Colonic mucosa (tissue), 4 donors: Measurements from ENCODE around the gene C11orf91. TPM values are rescaled to one million over a fixed set of nuclear protein-coding genes. Genes with fewer than 3 reads are reported as not detected.
A peak's percentile ranks its signal among the peaks of the same experiment; 100 is the strongest.

Source experiments
- DNase-seq: peaks from one replicate; pipeline ENCODE4 v3.0.0-alpha.2; 2020
- H3K27ac ChIP-seq: fragments of 200-600 bp; one replicate; pipeline ENCODE4 v1.8.0; 2021
- H3K27me3 ChIP-seq: fragments of 200-600 bp; one replicate; pipeline ENCODE4 v1.8.0; 2021
- H3K36me3 ChIP-seq: fragments of 200-600 bp; one replicate; pipeline ENCODE4 v1.8.0; 2021
- H3K4me1 ChIP-seq: fragments of 200-600 bp; one replicate; pipeline ENCODE4 v1.8.0; 2021; ENCODE audit warnings: mild to moderate bottlenecking
- H3K4me3 ChIP-seq: fragments of 200-600 bp; one replicate; pipeline ENCODE4 v1.8.0; 2021
- H3K9ac ChIP-seq, 2 donors: one replicate each; pipeline ENCODE4 v1.7.0; 2013; ENCODE audit warnings: control low read depth in 2 of 2, low read depth in 2 of 2, low read length in 2 of 2
- H3K9me3 ChIP-seq: fragments of 200-600 bp; one replicate; pipeline ENCODE4 v1.8.0; 2021
- intact Hi-C: fragments of 100-400 bp; cut with DNase I; formaldehyde crosslinking; loops from one replicate; pipeline ENCODE4 v1.14.1; 2022
- total RNA-seq, 2 donors: library from RNA; stranded (reverse); fragmentation: NEBNext Ultra II Directional in 1 of 2; extraction: Animal tissue kit (Norgen Biotek cat#: 25700) in 1 of 2; gene quantifications; one replicate each; pipeline ENCODE4 v1.2.1, GENCODE V29; 2021
- TF ChIP-seq, protein P1 (sequence below): fragments of 200-600 bp; IDR thresholded peaks from one replicate; pipeline ENCODE4 v1.8.0; 2022; ENCODE audit warnings: antibody characterized with exemption, mild to moderate bottlenecking
- donor health status: healthy.
- donor health status: DM: no; HTN: no; CAD: no.
- donor health status: DM: no; HTN: no; CAD: no.

The C11orf91 gene
- total RNA-seq, 2 donors from 2014 or later, result not detected

GRCh38 chr11:33694346-33695050 lies 6.1 kb downstream of the C11orf91 start:
- H3K4me3 ChIP-seq, result no peak overlapping the region
- DNase-seq, result no peak
- H3K27me3 ChIP-seq, result no peaks in the 10 kb centered on the region
- H3K4me1 ChIP-seq, result peaks cover 15% of the 10 kb centered on the region
- intact Hi-C loops, result loop anchor here (10.0 kb wide), 1 partner anchor 530 kb away; the partner anchor contains the start of gene CSTF3
- H3K9ac ChIP-seq, result no peak overlapping the region
- H3K9me3 ChIP-seq, result no peaks in the 10 kb centered on the region
- no peaks in the 10 kb centered on the region for H3K36me3 ChIP-seq
- TF ChIP-seq, protein P1, sequence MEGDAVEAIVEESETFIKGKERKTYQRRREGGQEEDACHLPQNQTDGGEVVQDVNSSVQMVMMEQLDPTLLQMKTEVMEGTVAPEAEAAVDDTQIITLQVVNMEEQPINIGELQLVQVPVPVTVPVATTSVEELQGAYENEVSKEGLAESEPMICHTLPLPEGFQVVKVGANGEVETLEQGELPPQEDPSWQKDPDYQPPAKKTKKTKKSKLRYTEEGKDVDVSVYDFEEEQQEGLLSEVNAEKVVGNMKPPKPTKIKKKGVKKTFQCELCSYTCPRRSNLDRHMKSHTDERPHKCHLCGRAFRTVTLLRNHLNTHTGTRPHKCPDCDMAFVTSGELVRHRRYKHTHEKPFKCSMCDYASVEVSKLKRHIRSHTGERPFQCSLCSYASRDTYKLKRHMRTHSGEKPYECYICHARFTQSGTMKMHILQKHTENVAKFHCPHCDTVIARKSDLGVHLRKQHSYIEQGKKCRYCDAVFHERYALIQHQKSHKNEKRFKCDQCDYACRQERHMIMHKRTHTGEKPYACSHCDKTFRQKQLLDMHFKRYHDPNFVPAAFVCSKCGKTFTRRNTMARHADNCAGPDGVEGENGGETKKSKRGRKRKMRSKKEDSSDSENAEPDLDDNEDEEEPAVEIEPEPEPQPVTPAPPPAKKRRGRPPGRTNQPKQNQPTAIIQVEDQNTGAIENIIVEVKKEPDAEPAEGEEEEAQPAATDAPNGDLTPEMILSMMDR, result no peak
- H3K27ac ChIP-seq, result no peak overlapping the region

GRCh38 chr11:33692541-33692940 lies 8.1 kb downstream of the C11orf91 start:
- Histone ChIP-seq H3K27me3 (no peaks in the 10 kb centered on the region), H3K36me3 (no peaks in the 10 kb centered on the region), H3K9me3 (no peaks in the 10 kb centered on the region), H3K9ac (peak overlapping the region in 1 of 2 donors; percentile 36), H3K27ac (peak overlapping the region; percentile 84), H3K4me1 (peaks cover 15% of the 10 kb centered on the region), H3K4me3 (no peak overlapping the region)
- TF ChIP-seq, protein P1, result no peak
- no peak for DNase-seq
- intact Hi-C loops, result loop anchor here (10.0 kb wide), 1 partner anchor 528 kb away; the partner anchor contains the start of gene CSTF3

GRCh38 chr11:33692013-33692504 lies 8.6 kb downstream of the C11orf91 start:
- intact Hi-C loops, result loop anchor here (10.0 kb wide), 1 partner anchor 527 kb away; the partner anchor contains the start of gene CSTF3

GRCh38 chr11:33691066-33691864 lies 9.4 kb downstream of the C11orf91 start:
- intact Hi-C loops, result loop anchor here (10.0 kb wide), 1 partner anchor 526 kb away; the partner anchor contains the start of gene CSTF3
- Histone ChIP-seq H3K36me3 (no peaks in the 10 kb centered on the region), H3K27me3 (no peaks in the 10 kb centered on the region), H3K9ac (no peak overlapping the region), H3K9me3 (no peaks in the 10 kb centered on the region), H3K27ac (peak overlapping the region; percentile 84), H3K4me3 (no peak overlapping the region), H3K4me1 (peaks cover 15% of the 10 kb centered on the region)
- peak; percentile 60 for DNase-seq
- TF ChIP-seq, protein P1, result no peak

More at GRCh38 chr11:33692013-33692504, 8.6 kb downstream of the C11orf91 start:
- Histone ChIP-seq H3K9me3 (no peaks in the 10 kb centered on the region), H3K27ac (peak overlapping the region; percentile 84), H3K27me3 (no peaks in the 10 kb centered on the region), H3K4me3 (no peak overlapping the region), H3K36me3 (no peaks in the 10 kb centered on the region), H3K9ac (peak overlapping the region; percentile 13 to 46), H3K4me1 (peaks cover 15% of the 10 kb centered on the region)
- TF ChIP-seq, protein P1, result no peak
- DNase-seq, result peak; percentile 76
